ENCODE data around the gene BDKRB2. TPM values are rescaled to one million over a fixed set of nuclear protein-coding genes. Genes with fewer than 3 reads are reported as not detected.

The BDKRB2 gene
- total RNA-seq, 1 donor from 2014 or later, result 0.49 TPM

GRCh38 chr14:96227428-96227827 is 22.8 kb downstream of the BDKRB2 start:
- intact Hi-C loops (cut with micrococcal nuclease), result no loop called here
- Histone ChIP-seq H3K27ac (replicated peaks) (no peak overlapping the region), H3K27me3 (ENCODE audit: low read depth) (peaks cover 24% of the 10 kb centered on the region), H3K4me3 (no peak overlapping the region), H3K4me1 (no peaks in the 10 kb centered on the region), H3K9me3 (replicated peaks) (peaks cover 15% of the 10 kb centered on the region), H3K36me3 (no peaks in the 10 kb centered on the region)
- DNase-seq, result no peak
- no peak for TF ChIP-seq CTCF (IDR thresholded peaks at IDR 0.05; ENCODE audit: borderline replicate concordance)

DNA sequence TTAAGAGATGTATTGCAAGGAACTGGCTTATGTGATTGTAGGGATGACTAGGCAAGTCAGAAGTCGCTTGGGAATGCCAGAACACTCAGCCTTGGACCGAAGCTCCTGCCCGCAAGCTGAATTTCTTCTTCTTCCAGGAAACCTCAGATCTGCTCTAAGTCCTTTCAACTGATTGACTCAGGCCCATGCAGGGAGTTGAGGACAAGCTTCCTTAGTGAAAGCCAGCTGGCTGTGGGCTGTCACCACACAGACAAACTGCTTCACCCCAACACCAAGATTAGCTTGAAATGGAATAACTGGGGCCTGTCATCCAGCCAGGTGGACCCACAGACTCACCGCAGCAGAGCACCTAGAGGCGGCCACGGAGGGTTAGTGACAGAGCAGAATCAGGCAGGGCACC is 24.7 kb downstream of the BDKRB2 start:
- intact Hi-C loops (cut with micrococcal nuclease), result no loop called here
- H3K9me3 ChIP-seq (replicated peaks), result peaks cover 15% of the 10 kb centered on the region
- no peaks in the 10 kb centered on the region for H3K36me3 ChIP-seq
- no peak for DNase-seq
- no peak for TF ChIP-seq CTCF (IDR thresholded peaks at IDR 0.05; ENCODE audit: borderline replicate concordance)
- H3K4me3 ChIP-seq, result no peak overlapping the region
- H3K4me1 ChIP-seq, result no peaks in the 10 kb centered on the region
- H3K27ac ChIP-seq (replicated peaks), result no peak overlapping the region
- peaks cover 31% of the 10 kb centered on the region for H3K27me3 ChIP-seq (ENCODE audit: low read depth)

- peaks cover 15% of the 10 kb centered on the region for H3K9me3 ChIP-seq (replicated peaks)
- peaks cover 29% of the 10 kb centered on the region for H3K27me3 ChIP-seq (ENCODE audit: low read depth)
- no peak overlapping the region for H3K27ac ChIP-seq (replicated peaks)
- H3K4me1 ChIP-seq, result no peaks in the 10 kb centered on the region
- no peak for DNase-seq
- no peak for TF ChIP-seq CTCF (IDR thresholded peaks at IDR 0.05; ENCODE audit: borderline replicate concordance)
- H3K36me3 ChIP-seq, result no peaks in the 10 kb centered on the region
- intact Hi-C loops (cut with micrococcal nuclease), result no loop called here
- H3K4me3 ChIP-seq, result no peak overlapping the region
These were observed 26.4 kb downstream of the BDKRB2 start for GRCh38 chr14:96231056-96231455.

DNA sequence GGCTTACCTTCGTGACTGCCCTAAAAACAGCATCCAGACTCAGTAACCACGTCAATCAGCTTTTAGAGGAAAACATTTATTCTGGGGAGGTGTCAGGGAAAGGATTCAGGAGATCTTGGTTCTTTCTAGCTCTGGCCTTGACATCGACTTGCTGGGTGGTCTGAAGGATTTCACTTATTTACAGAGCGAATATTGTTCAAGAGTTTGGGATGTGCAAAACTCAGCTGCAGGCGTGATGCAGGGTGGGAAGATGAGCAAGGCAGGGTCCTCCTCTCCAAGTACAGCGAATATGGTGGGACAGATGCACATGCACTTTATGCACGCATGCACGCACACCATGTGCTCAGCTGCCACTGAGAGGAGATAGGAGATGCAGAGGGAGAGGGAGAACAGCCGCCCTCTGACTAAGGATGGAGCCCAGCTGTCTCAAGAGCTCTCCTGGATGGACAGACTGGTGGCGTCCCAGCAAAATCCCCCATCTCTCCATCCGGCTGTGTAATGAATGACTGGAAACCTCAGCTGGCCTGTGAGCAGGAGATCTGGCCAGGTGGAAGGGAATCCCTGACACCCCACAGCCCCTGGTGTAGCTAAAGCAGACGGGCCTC is 27.0 kb downstream of the BDKRB2 start:
- DNase-seq, result no peak
- intact Hi-C loops (cut with micrococcal nuclease), result no loop called here
- no peaks in the 10 kb centered on the region for H3K4me1 ChIP-seq
- H3K4me3 ChIP-seq, result no peak overlapping the region
- H3K27ac ChIP-seq (replicated peaks), result no peak overlapping the region
- H3K27me3 ChIP-seq (ENCODE audit: low read depth), result peaks cover 34% of the 10 kb centered on the region
- H3K36me3 ChIP-seq, result no peaks in the 10 kb centered on the region
- no peak for TF ChIP-seq CTCF (IDR thresholded peaks at IDR 0.05; ENCODE audit: borderline replicate concordance)
- H3K9me3 ChIP-seq (replicated peaks), result peaks cover 15% of the 10 kb centered on the region

GRCh38 chr14:96232506-96232905 is 27.9 kb downstream of the BDKRB2 start:
- no peak for TF ChIP-seq CTCF (IDR thresholded peaks at IDR 0.05; ENCODE audit: borderline replicate concordance)

More at GRCh38 chr14:96232506-96232905, 27.9 kb downstream of the BDKRB2 start:
- no peaks in the 10 kb centered on the region for H3K4me1 ChIP-seq
- H3K4me3 ChIP-seq, result no peak overlapping the region
- H3K27ac ChIP-seq (replicated peaks), result no peak overlapping the region
- no peak for DNase-seq
- peaks cover 15% of the 10 kb centered on the region for H3K9me3 ChIP-seq (replicated peaks)
- H3K36me3 ChIP-seq, result no peaks in the 10 kb centered on the region
- peaks cover 41% of the 10 kb centered on the region for H3K27me3 ChIP-seq (ENCODE audit: low read depth)
- intact Hi-C loops (cut with micrococcal nuclease), result no loop called here

Measured in left ventricle myocardium inferior (tissue), 1 donor.